NCI-H1694 treated with DMSO at 0.1 percent for 48 hours (cell line): ENCODE measurements around the gene LRRC32.

Source experiments
- DNase-seq: peaks from one replicate; lab custom pipeline; 2025; lab: John Stamatoyannopoulos, UW

The LRRC32 gene

GRCh38 chr11:76670485-76671236, at the start of gene LRRC32:
LRRC32 (minus strand) TSS chr11:76670747; CDS start chr11:76665954, 4,793 bp downstream.
- DNase-seq: no peak

- DNase-seq: no peak
Measured at GRCh38 chr11:76719686-76720085, 49.1 kb upstream of the LRRC32 start.

- no peak for DNase-seq
Measured at GRCh38 chr11:76719281-76719680, 48.7 kb upstream of the LRRC32 start.

- DNase-seq: no peak
Measured at GRCh38 chr11:76717816-76718215, 47.3 kb upstream of the LRRC32 start.

- DNase-seq: no peak
Measured at GRCh38 chr11:76717369-76717768, 46.8 kb upstream of the LRRC32 start.

- DNase-seq: no peak
Measured at GRCh38 chr11:76716268-76716667, 45.7 kb upstream of the LRRC32 start.

GRCh38 chr11:76714493-76714892, 43.9 kb upstream of the LRRC32 start:
- no peak for DNase-seq

- DNase-seq: no peak
Measured at GRCh38 chr11:76713499-76713898, 43.0 kb upstream of the LRRC32 start.

- DNase-seq: no peak
Measured at GRCh38 chr11:76712125-76712524, 41.6 kb upstream of the LRRC32 start.

- no peak for DNase-seq
Measured at GRCh38 chr11:76709756-76710155, 39.2 kb upstream of the LRRC32 start.

GRCh38 chr11:76708972-76709660, 38.6 kb upstream of the LRRC32 start:
- DNase-seq: no peak

GRCh38 chr11:76707293-76707825, 36.8 kb upstream of the LRRC32 start:
- no peak for DNase-seq

- DNase-seq: no peak
Measured at GRCh38 chr11:76706667-76707066, 36.1 kb upstream of the LRRC32 start.

- DNase-seq: no peak
Measured at GRCh38 chr11:76705826-76706225, 35.3 kb upstream of the LRRC32 start.

GRCh38 chr11:76704171-76704948, 33.8 kb upstream of the LRRC32 start:
- no peak for DNase-seq

- DNase-seq: no peak
Measured at GRCh38 chr11:76703707-76704106, 33.2 kb upstream of the LRRC32 start.

- no peak for DNase-seq
Measured at GRCh38 chr11:76702336-76703128, 32.0 kb upstream of the LRRC32 start.

GRCh38 chr11:76701294-76702040, 30.9 kb upstream of the LRRC32 start:
- no peak for DNase-seq

- no peak for DNase-seq
Measured at GRCh38 chr11:76700177-76701100, 29.9 kb upstream of the LRRC32 start.
